ENCODE measurements around the gene TTLL10.
A peak's percentile ranks its signal among the peaks of the same experiment; 100 is the strongest.

Gene TTLL10

DNA sequence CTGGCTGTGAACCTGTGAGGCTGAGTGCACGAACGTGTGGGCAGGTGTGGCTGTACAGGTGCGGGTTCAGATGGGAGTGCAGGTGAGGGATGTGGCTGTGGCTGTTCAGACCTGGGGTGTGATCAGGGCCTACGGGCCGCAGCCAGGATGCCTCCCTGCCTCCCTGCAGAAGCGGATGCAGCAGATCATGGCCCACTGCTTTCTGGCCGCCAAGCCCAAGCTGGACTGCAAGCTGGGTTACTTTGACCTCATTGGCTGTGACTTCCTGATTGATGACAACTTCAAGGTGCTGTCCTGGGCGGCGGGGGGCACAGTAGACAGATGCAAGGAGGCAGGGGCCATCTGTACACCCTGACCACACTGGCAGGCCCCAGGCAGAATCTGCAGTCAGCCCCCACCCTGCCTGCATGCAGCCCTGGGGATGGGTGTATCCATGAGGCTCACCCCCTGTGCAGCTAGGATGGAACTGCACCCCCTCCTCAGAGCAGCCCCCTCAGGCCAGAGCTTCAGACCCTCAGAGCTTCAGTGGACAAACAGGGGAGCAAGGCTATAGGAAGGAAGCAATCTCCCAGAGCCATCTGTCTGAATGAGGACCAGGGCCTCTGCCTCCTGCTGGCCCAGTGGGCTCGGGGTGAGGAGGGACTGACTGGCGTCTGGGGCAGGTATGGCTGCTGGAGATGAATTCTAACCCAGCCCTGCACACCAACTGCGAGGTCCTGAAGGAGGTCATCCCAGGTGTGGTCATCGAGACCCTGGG is 22.9 kb downstream of the TTLL10 start:
- no peak for DNase-seq

DNA sequence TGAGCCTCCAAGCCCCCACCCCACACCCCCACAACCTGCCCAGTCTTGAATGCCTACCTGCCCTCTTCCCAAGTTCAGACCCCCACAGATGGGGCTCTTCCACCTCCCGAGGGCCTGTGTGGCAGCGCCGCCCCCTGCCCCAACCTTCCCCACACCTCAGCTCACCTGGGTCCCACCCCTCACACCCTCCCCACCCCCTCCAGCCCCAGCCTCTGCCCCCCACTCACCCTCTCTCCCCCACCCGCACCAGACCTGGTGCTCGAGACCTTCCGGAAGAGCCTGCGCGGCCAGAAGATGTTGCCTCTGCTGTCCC is 23.5 kb downstream of the TTLL10 start:
- no peak for DNase-seq

GRCh38 chr1:1197551-1198422 is 24.1 kb downstream of the TTLL10 start:
- DNase-seq = no peak

DNA sequence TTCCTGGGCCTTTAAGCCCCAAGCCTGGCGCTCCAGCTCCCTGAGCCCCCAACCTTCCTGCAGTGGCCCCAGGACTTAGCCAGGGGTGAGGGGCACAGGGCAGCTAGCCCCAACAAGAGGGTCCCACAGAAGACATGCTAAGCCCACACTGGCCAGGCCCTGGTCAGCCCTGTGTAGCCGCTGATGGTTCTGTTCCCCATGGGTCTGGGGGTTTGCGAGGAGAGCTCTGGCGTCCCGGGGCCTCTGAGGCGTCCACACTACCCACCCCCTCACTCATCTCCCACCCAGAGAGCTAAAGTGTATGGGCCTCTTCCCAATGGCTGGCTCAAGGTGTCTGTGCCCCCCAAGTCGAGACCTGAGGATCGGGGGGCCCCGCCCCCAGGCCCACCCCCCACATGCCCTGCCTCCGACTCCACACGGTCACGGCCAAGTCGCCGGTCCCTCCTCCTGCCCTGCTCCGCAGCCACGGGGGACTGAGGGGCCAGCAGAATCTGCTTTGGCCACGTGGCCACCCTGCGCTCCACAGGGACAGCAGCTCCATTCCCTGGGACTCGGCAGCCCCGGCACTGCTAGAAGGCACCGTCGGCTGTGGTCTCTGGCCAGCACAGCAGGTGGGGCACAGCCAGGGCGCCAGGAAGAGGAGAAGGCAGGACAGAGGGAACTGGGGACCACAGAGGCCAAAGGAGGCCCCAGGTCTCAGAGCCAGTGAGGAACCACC is 24.9 kb downstream of the TTLL10 start:
- DNase-seq = no peak

DNA sequence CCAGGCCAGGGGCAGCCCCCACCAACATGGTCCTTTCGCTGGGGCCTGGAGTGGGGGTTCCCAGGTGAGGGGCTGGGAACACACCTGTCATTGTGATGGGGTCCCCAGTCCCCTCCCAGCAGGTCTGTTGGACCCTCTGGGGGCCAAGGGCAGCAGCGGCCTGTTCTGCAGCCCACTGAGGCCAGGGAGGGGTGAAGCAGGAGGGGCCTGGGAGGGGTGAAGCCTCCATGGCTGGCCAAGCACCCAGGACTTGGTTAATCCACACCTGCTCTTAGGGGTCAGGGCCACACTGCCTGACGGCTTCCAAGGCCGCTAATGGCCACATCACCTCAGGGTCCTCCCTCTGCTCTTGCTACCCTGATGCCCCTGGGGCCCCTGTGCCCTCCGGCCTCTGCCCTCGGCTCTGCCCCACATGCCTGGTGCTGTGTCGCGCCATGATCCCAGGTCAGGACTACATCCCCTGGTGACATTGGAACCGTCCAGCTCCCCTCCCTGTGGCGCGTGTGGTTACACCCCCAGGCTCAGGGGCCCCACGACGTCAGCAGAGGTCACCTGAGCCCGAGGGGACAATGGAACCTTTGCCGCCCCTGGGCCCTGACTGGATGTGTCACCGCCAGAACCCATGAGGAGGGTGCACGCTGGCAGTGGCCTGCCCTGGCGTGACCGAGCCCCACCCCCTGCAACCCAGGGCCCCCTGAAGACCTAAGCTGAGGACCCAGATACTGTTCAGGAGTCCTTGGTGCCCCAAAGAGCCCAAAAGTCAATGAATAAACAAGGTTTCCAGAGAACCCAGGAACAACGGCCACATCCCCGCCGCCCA is 25.7 kb downstream of the TTLL10 start:
- DNase-seq = no peak

GRCh38 chr1:1199961-1200875 is 26.5 kb downstream of the TTLL10 start:
- no peak for DNase-seq

- no peak for DNase-seq
Measured at GRCh38 chr1:1200876-1201810, 27.5 kb downstream of the TTLL10 start.

GRCh38 chr1:1202831-1203560 is 29.3 kb downstream of the TTLL10 start:
- DNase-seq = no peak

DNA sequence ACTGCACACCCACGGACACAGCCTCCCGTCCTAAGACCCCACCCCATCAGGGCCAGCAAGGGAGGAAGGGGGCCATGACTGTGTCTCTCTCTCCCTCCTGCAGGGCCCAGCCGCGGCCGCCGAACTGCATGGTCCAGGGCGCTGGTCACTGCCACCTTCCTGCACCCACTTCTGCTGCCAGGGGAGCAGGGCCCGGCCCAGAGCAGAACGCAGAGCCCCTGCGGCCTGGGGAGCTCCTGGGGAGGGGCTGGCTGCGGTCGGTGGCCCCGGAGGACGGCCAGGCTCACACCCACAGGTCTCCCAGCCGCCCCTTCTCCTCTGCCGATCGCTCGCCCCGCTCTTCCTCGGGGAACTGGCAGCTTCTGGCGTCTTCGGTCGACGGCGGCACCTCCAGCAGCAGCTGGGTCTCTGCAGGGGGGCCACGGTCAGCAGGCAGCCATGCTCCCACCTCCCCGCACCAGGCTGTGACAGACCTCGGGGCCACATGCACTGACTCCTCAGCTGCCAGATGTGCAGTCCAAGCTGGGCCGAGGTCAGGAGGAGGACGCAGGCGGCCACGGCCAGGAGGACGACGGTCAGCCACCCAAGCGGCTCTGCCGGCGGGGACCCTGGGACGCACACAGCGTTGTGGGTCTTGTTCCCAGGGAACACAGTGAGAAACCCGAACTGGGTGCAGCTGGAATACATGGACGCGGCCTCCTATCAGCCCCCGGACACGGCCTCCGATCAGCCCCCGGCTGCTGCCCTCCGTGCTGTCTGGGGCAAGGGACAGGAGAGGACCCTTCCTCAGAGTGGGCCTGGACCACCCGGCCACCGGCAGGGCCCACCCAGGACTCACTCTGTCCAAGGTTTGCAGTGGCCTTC is 30.1 kb downstream of the TTLL10 start:
- no peak for DNase-seq

GRCh38 chr1:1204425-1204920 is 30.8 kb downstream of the TTLL10 start:
- no peak for DNase-seq

- no peak for DNase-seq
Measured at GRCh38 chr1:1204998-1205768, 31.5 kb downstream of the TTLL10 start.

DNA sequence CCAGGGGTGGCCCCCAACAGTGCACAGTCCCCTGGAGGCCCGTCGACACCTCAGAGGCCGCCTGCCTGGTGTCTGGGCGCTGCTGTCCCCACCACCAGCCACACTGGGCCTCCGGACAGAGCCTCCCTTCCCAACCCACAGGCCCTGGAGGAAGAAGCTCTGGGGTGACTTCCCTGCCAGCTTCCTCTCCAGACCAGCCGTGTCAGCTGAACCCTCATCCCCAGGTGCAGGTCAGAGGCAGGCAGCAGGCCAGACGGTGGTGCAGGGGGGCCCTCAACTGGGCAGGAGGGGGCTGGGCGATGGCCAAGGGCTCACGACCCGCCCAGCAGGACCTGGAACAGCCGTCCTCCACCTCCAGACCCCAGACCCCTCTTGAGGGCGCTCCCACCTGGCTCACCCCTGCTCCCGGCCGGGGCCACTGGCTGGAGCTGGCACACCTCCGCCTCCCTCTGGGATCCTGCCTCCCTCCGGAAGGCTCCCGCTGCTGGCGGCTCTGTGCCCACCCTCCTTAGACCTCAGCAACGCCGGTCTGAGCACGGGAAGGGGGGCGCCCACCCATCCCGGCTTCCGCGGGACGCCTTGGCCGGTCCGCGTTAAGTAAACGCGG is 32.2 kb downstream of the TTLL10 start:
- DNase-seq = no peak

- peak; percentile 51 for DNase-seq
Measured at GRCh38 chr1:1206376-1206965, 32.8 kb downstream of the TTLL10 start, which contains the start of gene TNFRSF18. TSS of gene TNFRSF18 (minus strand) at chr1:1206592. CDS start at chr1:1206571, 21 bp downstream.

DNA sequence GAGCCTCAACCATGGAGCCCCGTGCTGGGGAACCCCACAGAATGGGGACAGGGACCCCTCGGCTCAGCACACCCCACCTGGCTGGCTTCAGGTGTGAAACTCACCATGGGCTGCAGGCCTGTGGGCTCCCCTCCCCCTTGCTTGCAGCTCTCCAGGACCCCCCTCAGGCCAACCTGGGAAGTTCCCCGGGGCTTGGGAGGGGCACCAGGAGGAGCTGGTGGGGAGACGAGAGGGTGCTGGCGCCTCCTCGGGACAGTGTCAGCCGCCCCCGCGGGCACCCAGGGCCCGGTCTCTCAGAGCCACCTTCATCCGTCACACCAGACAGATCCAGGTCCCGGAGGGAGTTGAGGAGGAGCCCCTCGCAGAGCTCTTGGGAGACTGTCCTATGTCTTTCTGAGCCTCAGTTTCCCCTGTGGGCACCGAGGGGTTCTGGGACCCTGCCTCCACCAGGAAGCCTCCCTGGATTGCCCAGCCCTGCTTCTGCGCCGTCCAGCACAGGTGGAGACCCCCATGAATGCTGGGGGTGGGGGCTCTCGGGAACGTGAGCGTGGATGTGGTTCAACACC is 33.4 kb downstream of the TTLL10 start:
- no peak for DNase-seq

GRCh38 chr1:1207571-1207892 is 33.9 kb downstream of the TTLL10 start:
- DNase-seq = no peak

DNA sequence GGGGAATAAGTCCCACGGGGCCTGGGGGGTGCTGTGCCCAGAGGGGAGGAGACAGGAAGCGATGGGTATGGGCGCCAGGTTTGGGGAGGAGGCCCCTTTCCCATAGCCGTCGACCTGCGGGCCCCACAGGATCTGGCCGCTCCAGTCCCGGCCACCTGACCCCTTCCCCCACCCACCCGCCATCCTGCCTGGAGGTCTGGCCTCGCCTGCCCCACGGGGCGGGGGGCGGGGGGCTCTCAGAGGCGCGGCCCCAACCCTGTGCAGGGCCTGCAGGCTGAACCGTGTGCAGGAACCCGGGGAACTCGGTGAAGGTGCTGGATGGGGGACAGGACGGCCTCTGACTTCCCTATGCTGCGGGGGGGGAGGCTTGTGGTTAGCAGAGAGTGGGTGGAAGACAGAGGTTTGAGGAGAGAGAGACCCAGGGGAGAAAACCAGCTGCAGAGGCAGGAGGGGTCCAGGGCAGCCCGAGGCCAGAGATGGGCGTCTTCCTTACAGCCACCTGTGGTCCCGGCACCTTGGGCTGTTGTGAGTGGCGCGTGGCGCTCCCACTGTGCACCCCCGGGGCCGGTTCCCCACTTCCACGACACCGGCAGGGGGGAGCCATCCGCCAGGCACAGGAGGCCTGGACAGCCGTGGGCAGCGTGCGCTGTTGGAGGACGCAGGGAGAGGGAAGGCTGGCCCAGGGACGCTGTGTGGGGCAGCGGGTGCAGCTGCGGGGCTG is 35.2 kb downstream of the TTLL10 start:
- DNase-seq = no peak
